ENCODE data around the gene SYTL5. TPM values are rescaled to one million over a fixed set of nuclear protein-coding genes. Genes with fewer than 3 reads are reported as not detected.

SYTL5 gene
- total and polyA plus RNA-seq, 2 experiments from 2014 or later: 0.23 to 0.35 TPM

DNA sequence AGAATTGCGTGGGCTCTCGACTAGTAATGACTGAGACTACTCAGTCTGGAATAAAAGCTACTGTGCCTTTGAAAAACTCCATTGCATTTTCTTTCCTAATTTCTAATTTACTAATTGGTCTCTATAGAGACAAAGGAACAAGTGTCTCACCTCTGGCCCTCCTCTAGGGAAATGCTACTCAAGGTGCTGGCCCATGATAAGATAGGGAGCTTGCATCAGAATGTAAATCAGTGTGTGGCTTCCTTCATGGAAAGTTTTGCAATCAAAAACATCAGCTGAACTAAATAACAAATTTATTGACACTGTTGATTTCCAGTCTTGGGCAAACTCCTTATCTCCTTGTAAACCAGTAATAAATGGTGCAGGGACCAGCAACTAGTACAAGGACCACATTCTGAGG lies 132.5 kb downstream of the SYTL5 start:
- Mint-ChIP-seq H3K27me3 (ENCODE audit: insufficient read depth, low read depth, poor library complexity) (no peaks in the 10 kb centered on the region), H3K4me1 (peaks cover 12% of the 10 kb centered on the region), H3K9me3 (no peaks in the 10 kb centered on the region), H3K27ac (no peak overlapping the region), H3K4me3 (no peak overlapping the region), H3K36me3 (ENCODE audit: low read depth) (no peaks in the 10 kb centered on the region)
- H2AFZ ChIP-seq: no peak overlapping the region
- no peaks in the 10 kb centered on the region for H3K9me2 ChIP-seq (ENCODE audit: insufficient read depth)
- no peaks in the 10 kb centered on the region for H3F3A ChIP-seq (replicated peaks; ENCODE audit: low read depth)
- H3K27me3 ChIP-seq (ENCODE audit: insufficient read depth): no peaks in the 10 kb centered on the region
- DNase-seq (ENCODE audit: low spot score): no peak
- H3K4me2 ChIP-seq: no peak overlapping the region
- H3K36me3 ChIP-seq (ENCODE audit: insufficient read depth): no peaks in the 10 kb centered on the region
- no peak for TF ChIP-seq EZH2 (IDR thresholded peaks at IDR 0.05; ENCODE audit: low read depth, unreplicated experiment)
- H3K79me2 ChIP-seq (replicated peaks; ENCODE audit: insufficient read depth): no peaks in the 10 kb centered on the region
- no peaks in the 10 kb centered on the region for H4K20me1 ChIP-seq (replicated peaks; ENCODE audit: insufficient read depth)
- H3K4me1 ChIP-seq (ENCODE audit: insufficient read depth): no peaks in the 10 kb centered on the region
- ATAC-seq: no peak
- H3K27ac ChIP-seq (ENCODE audit: low read depth): no peak overlapping the region
- no peak overlapping the region for H3K4me3 ChIP-seq

DNA sequence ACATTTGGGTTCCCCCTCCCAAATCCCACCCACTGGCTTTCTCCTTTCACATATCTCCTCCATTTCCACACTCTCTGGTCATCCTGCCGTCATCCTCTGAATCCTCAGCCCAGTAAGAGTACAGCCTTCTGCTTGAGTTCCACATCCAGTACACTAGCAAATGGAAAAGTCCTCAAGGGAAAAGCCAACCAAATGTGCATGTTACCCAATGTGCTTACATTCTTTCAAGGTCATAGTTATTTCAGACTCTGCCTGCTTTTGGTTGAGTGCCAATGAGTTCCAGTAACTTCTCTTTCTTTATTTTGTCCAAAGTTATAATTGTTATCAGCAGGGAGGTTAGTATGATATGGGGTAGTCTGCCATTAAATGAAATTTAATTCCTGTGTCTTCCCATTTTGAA lies 136.3 kb downstream of the SYTL5 start:
- peaks cover 12% of the 10 kb centered on the region for H3K4me1 Mint-ChIP-seq
- no peak overlapping the region for H3K27ac Mint-ChIP-seq
- H3K9me3 Mint-ChIP-seq: no peaks in the 10 kb centered on the region
- TF ChIP-seq CREB1 (CRISPR knock-in tag; IDR thresholded peaks at IDR 0.05; ENCODE audit: low read depth) (no peak), ZNF462 (CRISPR knock-in tag; IDR thresholded peaks at IDR 0.05) (no peak), STAT1 (IDR thresholded peaks at IDR 0.05; ENCODE audit: unreplicated experiment) (no peak), POLR2AphosphoS5 (IDR thresholded peaks at IDR 0.05; ENCODE audit: low read depth) (no peak), NANOG (IDR thresholded peaks at IDR 0.05; ENCODE audit: borderline replicate concordance) (no peak), ZNF331 (CRISPR knock-in tag; IDR thresholded peaks at IDR 0.05; ENCODE audit: low read depth) (no peak)
- TF ChIP-seq, protein P1, sequence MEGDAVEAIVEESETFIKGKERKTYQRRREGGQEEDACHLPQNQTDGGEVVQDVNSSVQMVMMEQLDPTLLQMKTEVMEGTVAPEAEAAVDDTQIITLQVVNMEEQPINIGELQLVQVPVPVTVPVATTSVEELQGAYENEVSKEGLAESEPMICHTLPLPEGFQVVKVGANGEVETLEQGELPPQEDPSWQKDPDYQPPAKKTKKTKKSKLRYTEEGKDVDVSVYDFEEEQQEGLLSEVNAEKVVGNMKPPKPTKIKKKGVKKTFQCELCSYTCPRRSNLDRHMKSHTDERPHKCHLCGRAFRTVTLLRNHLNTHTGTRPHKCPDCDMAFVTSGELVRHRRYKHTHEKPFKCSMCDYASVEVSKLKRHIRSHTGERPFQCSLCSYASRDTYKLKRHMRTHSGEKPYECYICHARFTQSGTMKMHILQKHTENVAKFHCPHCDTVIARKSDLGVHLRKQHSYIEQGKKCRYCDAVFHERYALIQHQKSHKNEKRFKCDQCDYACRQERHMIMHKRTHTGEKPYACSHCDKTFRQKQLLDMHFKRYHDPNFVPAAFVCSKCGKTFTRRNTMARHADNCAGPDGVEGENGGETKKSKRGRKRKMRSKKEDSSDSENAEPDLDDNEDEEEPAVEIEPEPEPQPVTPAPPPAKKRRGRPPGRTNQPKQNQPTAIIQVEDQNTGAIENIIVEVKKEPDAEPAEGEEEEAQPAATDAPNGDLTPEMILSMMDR (conservative IDR thresholded peaks at IDR 0.05; ENCODE audit: low read depth in 2 of 2): no peak
- TF ChIP-seq, protein P2, sequence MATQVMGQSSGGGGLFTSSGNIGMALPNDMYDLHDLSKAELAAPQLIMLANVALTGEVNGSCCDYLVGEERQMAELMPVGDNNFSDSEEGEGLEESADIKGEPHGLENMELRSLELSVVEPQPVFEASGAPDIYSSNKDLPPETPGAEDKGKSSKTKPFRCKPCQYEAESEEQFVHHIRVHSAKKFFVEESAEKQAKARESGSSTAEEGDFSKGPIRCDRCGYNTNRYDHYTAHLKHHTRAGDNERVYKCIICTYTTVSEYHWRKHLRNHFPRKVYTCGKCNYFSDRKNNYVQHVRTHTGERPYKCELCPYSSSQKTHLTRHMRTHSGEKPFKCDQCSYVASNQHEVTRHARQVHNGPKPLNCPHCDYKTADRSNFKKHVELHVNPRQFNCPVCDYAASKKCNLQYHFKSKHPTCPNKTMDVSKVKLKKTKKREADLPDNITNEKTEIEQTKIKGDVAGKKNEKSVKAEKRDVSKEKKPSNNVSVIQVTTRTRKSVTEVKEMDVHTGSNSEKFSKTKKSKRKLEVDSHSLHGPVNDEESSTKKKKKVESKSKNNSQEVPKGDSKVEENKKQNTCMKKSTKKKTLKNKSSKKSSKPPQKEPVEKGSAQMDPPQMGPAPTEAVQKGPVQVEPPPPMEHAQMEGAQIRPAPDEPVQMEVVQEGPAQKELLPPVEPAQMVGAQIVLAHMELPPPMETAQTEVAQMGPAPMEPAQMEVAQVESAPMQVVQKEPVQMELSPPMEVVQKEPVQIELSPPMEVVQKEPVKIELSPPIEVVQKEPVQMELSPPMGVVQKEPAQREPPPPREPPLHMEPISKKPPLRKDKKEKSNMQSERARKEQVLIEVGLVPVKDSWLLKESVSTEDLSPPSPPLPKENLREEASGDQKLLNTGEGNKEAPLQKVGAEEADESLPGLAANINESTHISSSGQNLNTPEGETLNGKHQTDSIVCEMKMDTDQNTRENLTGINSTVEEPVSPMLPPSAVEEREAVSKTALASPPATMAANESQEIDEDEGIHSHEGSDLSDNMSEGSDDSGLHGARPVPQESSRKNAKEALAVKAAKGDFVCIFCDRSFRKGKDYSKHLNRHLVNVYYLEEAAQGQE (IDR thresholded peaks at IDR 0.05; ENCODE audit: unreplicated experiment): no peak
- TF ChIP-seq, protein P3, sequence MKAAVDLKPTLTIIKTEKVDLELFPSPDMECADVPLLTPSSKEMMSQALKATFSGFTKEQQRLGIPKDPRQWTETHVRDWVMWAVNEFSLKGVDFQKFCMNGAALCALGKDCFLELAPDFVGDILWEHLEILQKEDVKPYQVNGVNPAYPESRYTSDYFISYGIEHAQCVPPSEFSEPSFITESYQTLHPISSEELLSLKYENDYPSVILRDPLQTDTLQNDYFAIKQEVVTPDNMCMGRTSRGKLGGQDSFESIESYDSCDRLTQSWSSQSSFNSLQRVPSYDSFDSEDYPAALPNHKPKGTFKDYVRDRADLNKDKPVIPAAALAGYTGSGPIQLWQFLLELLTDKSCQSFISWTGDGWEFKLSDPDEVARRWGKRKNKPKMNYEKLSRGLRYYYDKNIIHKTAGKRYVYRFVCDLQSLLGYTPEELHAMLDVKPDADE (IDR thresholded peaks at IDR 0.05): no peak

More for the DNA sequence above, 136.3 kb downstream of the SYTL5 start:
- Histone ChIP-seq H3K27me3 (ENCODE audit: insufficient read depth) (no peaks in the 10 kb centered on the region), H3K36me3 (ENCODE audit: insufficient read depth) (no peaks in the 10 kb centered on the region), H3F3A (replicated peaks; ENCODE audit: low read depth) (no peaks in the 10 kb centered on the region), H3K4me3 (no peak overlapping the region), H3K4me2 (no peak overlapping the region), H3K9me2 (ENCODE audit: insufficient read depth) (no peaks in the 10 kb centered on the region), H2AFZ (no peak overlapping the region), H3K27ac (ENCODE audit: low read depth) (no peak overlapping the region), H4K20me1 (replicated peaks; ENCODE audit: insufficient read depth) (no peaks in the 10 kb centered on the region), H3K4me1 (ENCODE audit: insufficient read depth) (no peaks in the 10 kb centered on the region), H3K79me2 (replicated peaks; ENCODE audit: insufficient read depth) (no peaks in the 10 kb centered on the region)
- DNase-seq (ENCODE audit: low spot score) (no peak), ATAC-seq (no peak)
- Mint-ChIP-seq H3K36me3 (ENCODE audit: low read depth) (no peaks in the 10 kb centered on the region), H3K4me3 (no peak overlapping the region), H3K27me3 (ENCODE audit: insufficient read depth, low read depth, poor library complexity) (no peaks in the 10 kb centered on the region)

Measured in GM23338 (cell line).